Suprapubic skin (tissue), 4 donors: ENCODE results near the gene UNC93A. TPM values are rescaled to one million over a fixed set of nuclear protein-coding genes. Genes with fewer than 3 reads are reported as not detected.
"Not testable (repeated sequence)": the region's sequence is repeated elsewhere in the genome, so short reads cannot be mapped to it uniquely, and the experiment has no call there.

Source experiments
- DNase-seq, 2 donors: peaks; one replicate each; pipeline ENCODE4 v3.0.0-alpha.2; 2019; ENCODE audit warnings: low spot score in 2 of 2
- H3K27ac ChIP-seq: fragments of 200-600 bp; sonication (generic); one replicate; pipeline ENCODE4 v1.5.1; 2019
- H3K27me3 ChIP-seq: fragments of 200-600 bp; sonication (generic); one replicate; pipeline ENCODE4 v1.5.1; 2019
- H3K36me3 ChIP-seq: fragments of 200-600 bp; sonication (generic); one replicate; pipeline ENCODE4 v1.5.1; 2019
- H3K4me1 ChIP-seq: fragments of 200-600 bp; sonication (generic); one replicate; pipeline ENCODE4 v1.5.1; 2019
- H3K4me3 ChIP-seq: fragments of 200-600 bp; sonication (generic); one replicate; pipeline ENCODE4 v1.5.1; 2019; ENCODE audit warnings: mild to moderate bottlenecking
- H3K9me3 ChIP-seq: fragments of 200-600 bp; sonication (generic); one replicate; pipeline ENCODE4 v1.5.1; 2019
- EP300 ChIP-seq: sonication (generic); formaldehyde crosslinking; IDR thresholded peaks from one replicate; pipeline ENCODE4 v1.6.1; 2017; ENCODE audit warnings: antibody characterized with exemption
- POLR2A ChIP-seq, 2 donors: fragments of 450-650 bp; IDR thresholded peaks; one replicate each; pipeline ENCODE4 v1.6.1; 2017; ENCODE audit warnings: antibody characterized with exemption in 2 of 2, mild to moderate bottlenecking in 2 of 2, moderate library complexity in 2 of 2
- POLR2AphosphoS5 ChIP-seq, 3 donors: sonication (generic); formaldehyde crosslinking; IDR thresholded peaks; one replicate each; pipeline ENCODE4 v1.6.1; 2017; ENCODE audit warnings: antibody characterized with exemption in 3 of 3
- WGBS: methylation state at CpG from one replicate; pipeline ENCODE4 v1.1.5; 2018; 5-methylcytosine and 5-hydroxymethylcytosine counted together
- total RNA-seq, 4 donors: library from RNA; depleted of rRNA; stranded (reverse); fragments of >200 nt; gene quantifications; one replicate each; pipeline ENCODE4 v1.1.0, GENCODE V29; 2016
- TF ChIP-seq, protein P1 (sequence below), 2 donors: fragments of 200-600 bp in 1 of 2; fragments of 450-650 bp in 1 of 2; sonication (generic) in 1 of 2; IDR thresholded peaks; one replicate each; pipeline ENCODE4 v1.5.1; 2016 to 2019; ENCODE audit warnings: antibody characterized with exemption in 2 of 2, mild to moderate bottlenecking in 1 of 2, moderate library complexity in 1 of 2

UNC93A gene
- total RNA-seq, 4 donors from 2014 or later = 16.1 to 41.7 (median 30.2) TPM

DNA sequence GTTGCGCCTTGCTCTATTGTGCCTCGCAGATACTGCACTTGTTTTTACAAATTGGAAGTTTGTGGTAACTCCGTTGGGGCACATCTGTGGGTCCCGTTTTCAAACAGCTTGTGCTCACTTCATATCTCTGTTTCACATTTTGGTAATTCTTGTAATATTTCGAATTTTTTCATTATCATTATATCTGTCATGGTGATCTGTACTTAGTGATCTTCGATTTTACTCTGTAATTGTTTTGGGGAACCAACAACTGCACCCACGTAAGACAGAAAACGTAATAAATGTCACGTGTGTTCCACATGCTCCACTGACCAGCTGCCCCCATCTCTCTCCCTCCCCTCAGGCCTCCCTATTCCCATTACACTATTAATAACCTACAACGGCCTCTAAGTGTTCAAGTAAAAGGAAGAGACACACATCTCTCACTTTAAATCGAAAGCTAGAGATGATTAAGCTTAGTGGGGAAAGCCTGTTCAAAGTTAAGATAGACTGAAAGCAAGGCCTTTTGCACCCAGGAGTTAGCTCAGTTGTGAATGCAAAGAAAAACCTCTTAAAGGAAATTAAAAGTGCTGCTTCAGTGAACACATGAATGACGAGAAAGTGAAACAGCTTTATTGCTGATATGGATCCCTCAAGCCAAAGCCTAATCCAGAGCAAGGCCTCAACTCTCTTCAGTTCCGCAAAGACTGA lies 60.7 kb downstream of the UNC93A start:
- WGBS = 54% methylated on average over 13 of the region's 13 CpGs
- peak overlapping the region; percentile 43 for H3K4me3 ChIP-seq
- no peaks in the 10 kb centered on the region for H3K36me3 ChIP-seq

DNA sequence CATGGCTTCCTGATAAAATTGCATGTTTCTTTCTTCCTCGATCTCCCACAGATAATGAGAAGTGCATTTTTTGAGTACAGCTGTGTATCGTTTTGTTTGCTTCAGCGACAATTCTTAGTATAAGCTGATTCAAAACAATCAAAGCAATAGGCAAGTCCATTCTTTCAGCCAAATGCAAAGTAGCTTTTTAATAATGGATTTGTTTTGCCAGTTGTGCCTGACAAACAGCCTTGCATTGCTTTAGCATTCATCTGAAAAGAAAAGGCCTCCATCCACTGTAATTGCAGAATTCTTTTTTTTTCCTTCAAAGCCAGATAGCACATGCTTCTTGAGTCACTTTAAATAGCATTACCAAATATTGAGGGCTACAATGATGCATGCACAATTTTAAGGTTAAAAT lies 65.8 kb downstream of the UNC93A start:
- Histone ChIP-seq H3K4me3 (no peak overlapping the region), H3K9me3 (no peaks in the 10 kb centered on the region), H3K27ac (no peak overlapping the region), H3K4me1 (no peaks in the 10 kb centered on the region), H3K27me3 (peaks cover 56% of the 10 kb centered on the region), H3K36me3 (no peaks in the 10 kb centered on the region)
- no peak for TF ChIP-seq POLR2A (IDR thresholded peaks at IDR 0.05)
- TF ChIP-seq EP300 = no peak
- TF ChIP-seq, protein P1, sequence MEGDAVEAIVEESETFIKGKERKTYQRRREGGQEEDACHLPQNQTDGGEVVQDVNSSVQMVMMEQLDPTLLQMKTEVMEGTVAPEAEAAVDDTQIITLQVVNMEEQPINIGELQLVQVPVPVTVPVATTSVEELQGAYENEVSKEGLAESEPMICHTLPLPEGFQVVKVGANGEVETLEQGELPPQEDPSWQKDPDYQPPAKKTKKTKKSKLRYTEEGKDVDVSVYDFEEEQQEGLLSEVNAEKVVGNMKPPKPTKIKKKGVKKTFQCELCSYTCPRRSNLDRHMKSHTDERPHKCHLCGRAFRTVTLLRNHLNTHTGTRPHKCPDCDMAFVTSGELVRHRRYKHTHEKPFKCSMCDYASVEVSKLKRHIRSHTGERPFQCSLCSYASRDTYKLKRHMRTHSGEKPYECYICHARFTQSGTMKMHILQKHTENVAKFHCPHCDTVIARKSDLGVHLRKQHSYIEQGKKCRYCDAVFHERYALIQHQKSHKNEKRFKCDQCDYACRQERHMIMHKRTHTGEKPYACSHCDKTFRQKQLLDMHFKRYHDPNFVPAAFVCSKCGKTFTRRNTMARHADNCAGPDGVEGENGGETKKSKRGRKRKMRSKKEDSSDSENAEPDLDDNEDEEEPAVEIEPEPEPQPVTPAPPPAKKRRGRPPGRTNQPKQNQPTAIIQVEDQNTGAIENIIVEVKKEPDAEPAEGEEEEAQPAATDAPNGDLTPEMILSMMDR (IDR thresholded peaks at IDR 0.05) = no peak
- TF ChIP-seq POLR2AphosphoS5 (IDR thresholded peaks at IDR 0.05) = no peak
- WGBS = 79% methylated on average over 3 of the region's 3 CpGs
- DNase-seq = no peak

More for the DNA sequence above, 60.7 kb downstream of the UNC93A start:
- DNase-seq = no peak
- H3K27me3 ChIP-seq = peaks cover 69% of the 10 kb centered on the region
- TF ChIP-seq POLR2A (IDR thresholded peaks at IDR 0.05) (no peak), EP300 (no peak), POLR2AphosphoS5 (IDR thresholded peaks at IDR 0.05) (no peak)
- TF ChIP-seq, protein P1 (IDR thresholded peaks at IDR 0.05) = no peak
- no peaks in the 10 kb centered on the region for H3K9me3 ChIP-seq
- peaks cover 20% of the 10 kb centered on the region for H3K4me1 ChIP-seq
- no peak overlapping the region for H3K27ac ChIP-seq

DNA sequence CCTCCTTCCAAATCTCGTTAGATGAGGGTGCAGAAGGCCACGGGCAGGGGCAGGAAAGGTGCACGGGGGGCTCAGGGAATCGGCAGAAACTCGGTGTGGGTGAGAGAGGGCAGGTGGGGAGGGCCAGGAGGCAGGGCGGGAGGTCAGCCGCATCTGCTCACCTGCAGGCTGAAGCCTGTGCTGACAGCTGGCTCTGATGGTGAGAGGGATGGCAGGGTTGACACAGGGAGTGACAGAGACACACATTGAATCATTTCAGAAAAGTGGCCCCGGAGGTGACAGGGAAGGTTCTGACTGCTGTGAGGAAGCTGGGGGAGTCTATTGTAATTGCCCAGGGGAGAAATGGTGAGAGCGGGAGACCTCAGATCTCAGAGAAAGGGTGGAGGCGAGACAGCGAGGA lies 67.3 kb downstream of the UNC93A start:
- H3K36me3 ChIP-seq, H3K27ac ChIP-seq, H3K4me1 ChIP-seq, H3K9me3 ChIP-seq, DNase-seq, H3K4me3 ChIP-seq: not testable (repeated sequence)
- peaks cover 48% of the 10 kb centered on the region for H3K27me3 ChIP-seq
- WGBS = 45% methylated on average over 3 of the region's 11 CpGs

DNA sequence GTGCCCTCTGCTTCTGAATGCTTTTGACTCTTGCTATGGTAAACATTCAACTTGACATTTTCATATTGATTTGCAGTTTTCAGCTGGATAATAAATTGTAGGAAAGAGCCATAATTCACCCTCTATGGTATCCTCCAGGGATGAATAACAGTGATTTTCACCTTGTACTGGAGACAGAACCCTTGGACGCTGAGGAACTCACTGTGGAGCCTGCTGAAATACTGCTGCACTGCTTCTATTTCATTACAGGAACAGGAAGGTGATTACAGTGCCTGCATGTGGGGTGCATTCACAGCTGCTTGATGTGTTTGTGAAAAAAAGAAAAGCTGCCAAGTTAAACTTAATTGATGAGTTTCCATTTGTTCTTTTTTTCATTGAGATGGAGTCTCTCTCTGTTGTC lies 70.1 kb downstream of the UNC93A start:
- H3K36me3 ChIP-seq = not testable (repeated sequence)

More for the DNA sequence above, 70.1 kb downstream of the UNC93A start:
- not testable (repeated sequence) for DNase-seq, H3K4me3 ChIP-seq, H3K9me3 ChIP-seq, H3K27ac ChIP-seq, H3K4me1 ChIP-seq
- H3K27me3 ChIP-seq = peaks cover 43% of the 10 kb centered on the region
- 38% methylated on average over 1 of the region's 1 CpG for WGBS

Other genes starting within 250 kb of the UNC93A start
- gene CCR6, start 168.2 kb upstream of the UNC93A start, total RNA-seq = 1 to 10 TPM in 3 of 4 donors, under 1 TPM in 1; 0.98 to 2.4 (median 1.2) TPM
- gene GPR31, start 133.3 kb upstream of the UNC93A start, total RNA-seq = not detected
- gene TTLL2, start 33.8 kb downstream of the UNC93A start, total RNA-seq = not detected